ENCODE data around the gene ZNF280D. TPM values are rescaled to one million over a fixed set of nuclear protein-coding genes. Genes with fewer than 3 reads are reported as not detected.

ZNF280D gene
- total and polyA plus RNA-seq, 3 donors from 2014 or later: 12.6 to 50.2 (median 48.6) TPM

GRCh38 chr15:56778761-56779160, 45.5 kb upstream of the ZNF280D start:
- H3K36me3 ChIP-seq (ENCODE audit: low read depth, missing control alignments): no peaks in the 10 kb centered on the region
- no peak for DNase-seq
- no peak overlapping the region for H3K4me3 ChIP-seq
- intact Hi-C loops (cut with DNase I; ENCODE audit: low total_unique reads): no loop called here
- no peak overlapping the region for H3K27ac ChIP-seq
- no peaks in the 10 kb centered on the region for H3K9me3 ChIP-seq
- H3K27me3 ChIP-seq: no peaks in the 10 kb centered on the region
- WGBS, 2 donors: 36 to 61% methylated on average over 2 of the region's 2 CpGs
- H3K4me1 ChIP-seq: no peaks in the 10 kb centered on the region
- TF ChIP-seq POLR2A (IDR thresholded peaks at IDR 0.05) (no peak), CTCF (IDR thresholded peaks at IDR 0.05) (no peak)

GRCh38 chr15:56776839-56777238, 43.5 kb upstream of the ZNF280D start:
- no peak for DNase-seq
- no peak overlapping the region for H3K4me3 ChIP-seq
- 88 to 98% methylated on average over 3 of the region's 3 CpGs for WGBS, 2 donors
- no peaks in the 10 kb centered on the region for H3K27me3 ChIP-seq
- intact Hi-C loops (cut with DNase I; ENCODE audit: low total_unique reads): no loop called here
- H3K4me1 ChIP-seq: no peaks in the 10 kb centered on the region
- TF ChIP-seq POLR2A (IDR thresholded peaks at IDR 0.05): no peak
- no peak for TF ChIP-seq CTCF (IDR thresholded peaks at IDR 0.05)
- H3K9me3 ChIP-seq: no peaks in the 10 kb centered on the region
- H3K36me3 ChIP-seq (ENCODE audit: low read depth, missing control alignments): no peaks in the 10 kb centered on the region
- no peak overlapping the region for H3K27ac ChIP-seq

- TF ChIP-seq POLR2A (IDR thresholded peaks at IDR 0.05) (no peak), CTCF (IDR thresholded peaks at IDR 0.05) (no peak)
- H3K36me3 ChIP-seq (ENCODE audit: low read depth, missing control alignments): no peaks in the 10 kb centered on the region
- 53 to 62% methylated on average over 1 of the region's 1 CpG for whole genome bisulfite sequencing, 2 donors
- H3K27me3 ChIP-seq: no peaks in the 10 kb centered on the region
- no peak for DNase-seq
- H3K4me1 ChIP-seq: no peaks in the 10 kb centered on the region
- H3K27ac ChIP-seq: no peak overlapping the region
- H3K4me3 ChIP-seq: no peak overlapping the region
- H3K9me3 ChIP-seq: no peaks in the 10 kb centered on the region
- intact Hi-C loops (cut with DNase I; ENCODE audit: low total_unique reads): no loop called here
Observed at GRCh38 chr15:56775641-56776040, 42.3 kb upstream of the ZNF280D start.

- DNase-seq: no peak
- 88 to 92% methylated on average over 2 of the region's 2 CpGs for WGBS, 2 donors
- intact Hi-C loops (cut with DNase I; ENCODE audit: low total_unique reads): no loop called here
- Histone ChIP-seq H3K4me1 (no peaks in the 10 kb centered on the region), H3K36me3 (ENCODE audit: low read depth, missing control alignments) (no peaks in the 10 kb centered on the region), H3K4me3 (no peak overlapping the region), H3K9me3 (no peaks in the 10 kb centered on the region), H3K27me3 (no peaks in the 10 kb centered on the region), H3K27ac (no peak overlapping the region)
- TF ChIP-seq POLR2A (IDR thresholded peaks at IDR 0.05) (no peak), CTCF (IDR thresholded peaks at IDR 0.05) (no peak)
Observed at GRCh38 chr15:56774356-56774755, 41.0 kb upstream of the ZNF280D start.

GRCh38 chr15:56772868-56773639, 39.7 kb upstream of the ZNF280D start:
- no peak overlapping the region for H3K27ac ChIP-seq

More at GRCh38 chr15:56772868-56773639, 39.7 kb upstream of the ZNF280D start:
- no peak overlapping the region for H3K4me3 ChIP-seq
- intact Hi-C loops (cut with DNase I; ENCODE audit: low total_unique reads): no loop called here
- WGBS, 2 donors: 62 to 77% methylated on average over 6 of the region's 6 CpGs
- H3K27me3 ChIP-seq: no peaks in the 10 kb centered on the region
- no peaks in the 10 kb centered on the region for H3K9me3 ChIP-seq
- no peaks in the 10 kb centered on the region for H3K36me3 ChIP-seq (ENCODE audit: low read depth, missing control alignments)
- H3K4me1 ChIP-seq: no peaks in the 10 kb centered on the region
- TF ChIP-seq POLR2A (IDR thresholded peaks at IDR 0.05): no peak
- no peak for TF ChIP-seq CTCF (IDR thresholded peaks at IDR 0.05)
- DNase-seq: no peak
